Esophagus squamous epithelium (tissue), 5 donors: ENCODE measurements around the gene ZNF620. TPM values are rescaled to one million over a fixed set of nuclear protein-coding genes. Genes with fewer than 3 reads are reported as not detected.
"Not testable (repeated sequence)": the region's sequence is repeated elsewhere in the genome, so short reads cannot be mapped to it uniquely, and the experiment has no call there.

Experiments used
- DNase-seq: peaks from one replicate; lab custom pipeline; 2025; lab: John Stamatoyannopoulos, UW
- H3K27ac ChIP-seq, 4 donors: fragments of 200-600 bp; sonication (generic); one replicate each; pipeline ENCODE4 v1.5.1; 2016 to 2019; ENCODE audit warnings: mild to moderate bottlenecking in 1 of 4
- H3K27me3 ChIP-seq, 4 donors: fragments of 200-600 bp; sonication (generic); 1 replicate in 3 of 4; 2 replicates in 1 of 4; pipeline versions ENCODE4 v1.5.1 to v1.6.0; 2017 to 2021; ENCODE audit warnings: antibody characterized with exemption in 1 of 4
- H3K36me3 ChIP-seq, 3 donors: fragments of 200-600 bp; sonication (generic); one replicate each; pipeline ENCODE4 v1.5.1; 2016 to 2019
- H3K4me1 ChIP-seq, 3 donors: fragments of 200-600 bp; sonication (generic); one replicate each; pipeline ENCODE4 v1.5.1; 2017 to 2019
- H3K4me3 ChIP-seq, 4 donors: fragments of 200-600 bp; sonication (generic); 1 replicate in 3 of 4; 2 replicates in 1 of 4; pipeline ENCODE4 v1.5.1; 2016 to 2019; ENCODE audit warnings: mild to moderate bottlenecking in 2 of 4, moderate library complexity in 1 of 4
- H3K9me3 ChIP-seq, 3 donors: fragments of 200-600 bp; sonication (generic); one replicate each; pipeline ENCODE4 v1.5.1; 2016 to 2019
- CTCF ChIP-seq, 6 experiments: fragments of 450-650 bp in 4 of 6; fragments of 200-600 bp in 2 of 6; sonication (generic) in 2 of 6; IDR thresholded peaks; one replicate each; pipeline ENCODE4 v1.5.1; 2016 to 2019; ENCODE audit warnings: antibody characterized with exemption in 6 of 6, mild to moderate bottlenecking in 4 of 6, moderate library complexity in 4 of 6
- POLR2A ChIP-seq, 4 donors: fragments of 450-650 bp; IDR thresholded peaks; one replicate each; pipeline ENCODE4 v1.6.1; 2017; ENCODE audit warnings: antibody characterized with exemption in 4 of 4, mild to moderate bottlenecking in 4 of 4, moderate library complexity in 3 of 4
- WGBS, 2 donors: methylation state at CpG; one replicate each; pipeline ENCODE4 v1.1.5; 2018; 5-methylcytosine and 5-hydroxymethylcytosine counted together
- intact Hi-C: fragments of 100-400 bp; cut with DNase I; formaldehyde crosslinking; loops from one replicate; pipeline ENCODE4 v1.15.0; 2022
- total RNA-seq, 4 donors: library from RNA; depleted of rRNA; stranded (reverse); fragments of >200 nt; gene quantifications; one replicate each; pipeline ENCODE4 v1.1.0, GENCODE V29; 2016
- donor health status: DM: yes; HTN: yes; CAD: no.

Gene ZNF620
- total RNA-seq, 4 donors from 2014 or later = 0.26 to 1.3 (median 0.56) TPM; not detected in 1

GRCh38 chr3:40532252-40532651 is 26.4 kb downstream of the ZNF620 start:
- Histone ChIP-seq H3K36me3 (peaks cover 20 to 99% (median 29%) of the 10 kb centered on the region in 3 donors), H3K27ac (no peak overlapping the region), H3K27me3 (no peaks in the 10 kb centered on the region), H3K4me1 (no peaks in the 10 kb centered on the region), H3K9me3 (peaks cover 0 to 26% (median 13%) of the 10 kb centered on the region in 3 donors), H3K4me3 (no peak overlapping the region)
- TF ChIP-seq POLR2A (IDR thresholded peaks at IDR 0.05) = no peak
- TF ChIP-seq CTCF (IDR thresholded peaks at IDR 0.05) = no peak
- no peak for DNase-seq
- 92 to 95% methylated on average over 5 of the region's 5 CpGs for WGBS, 2 donors
- intact Hi-C loops = no loop called here

- Histone ChIP-seq H3K27ac (no peak overlapping the region), H3K27me3 (no peaks in the 10 kb centered on the region), H3K36me3 (peaks cover 20 to 97% (median 29%) of the 10 kb centered on the region in 3 donors), H3K9me3 (peaks cover 0 to 35% (median 21%) of the 10 kb centered on the region in 3 donors), H3K4me3 (no peak overlapping the region), H3K4me1 (no peaks in the 10 kb centered on the region)
- DNase-seq = no peak
- intact Hi-C loops = no loop called here
- TF ChIP-seq CTCF (IDR thresholded peaks at IDR 0.05) (no peak), POLR2A (IDR thresholded peaks at IDR 0.05) (no peak)
Measured at GRCh38 chr3:40534283-40534682, 28.4 kb downstream of the ZNF620 start.

- no peaks in the 10 kb centered on the region for H3K36me3 ChIP-seq
- no peak for DNase-seq
- no peak overlapping the region for H3K27ac ChIP-seq
- H3K27me3 ChIP-seq = no peaks in the 10 kb centered on the region
- H3K4me1 ChIP-seq = no peaks in the 10 kb centered on the region
- WGBS, 2 donors = 0 to 33% methylated on average over 1 of the region's 1 CpG
- intact Hi-C loops = no loop called here
- no peaks in the 10 kb centered on the region for H3K9me3 ChIP-seq
- H3K4me3 ChIP-seq = no peak overlapping the region
- TF ChIP-seq POLR2A (IDR thresholded peaks at IDR 0.05) = no peak
Measured at GRCh38 chr3:40546816-40547215, 41.0 kb downstream of the ZNF620 start.

GRCh38 chr3:40550167-40550566 is 44.3 kb downstream of the ZNF620 start:
- intact Hi-C loops = no loop called here
- no peak for DNase-seq
- Histone ChIP-seq H3K4me3 (no peak overlapping the region), H3K27me3 (no peaks in the 10 kb centered on the region), H3K27ac (no peak overlapping the region), H3K4me1 (no peaks in the 10 kb centered on the region), H3K9me3 (no peaks in the 10 kb centered on the region), H3K36me3 (no peaks in the 10 kb centered on the region)
- 94 to 100% methylated on average over 1 of the region's 1 CpG for WGBS, 2 donors
- TF ChIP-seq CTCF (IDR thresholded peaks at IDR 0.05) = no peak
- no peak for TF ChIP-seq POLR2A (IDR thresholded peaks at IDR 0.05)

- WGBS, 2 donors = 70 to 72% methylated on average over 7 of the region's 7 CpGs
- intact Hi-C loops = no loop called here
- no peaks in the 10 kb centered on the region for H3K4me1 ChIP-seq
- H3K27ac ChIP-seq = no peak overlapping the region
- H3K4me3 ChIP-seq = no peak overlapping the region
- H3K27me3 ChIP-seq = no peaks in the 10 kb centered on the region
- no peaks in the 10 kb centered on the region for H3K36me3 ChIP-seq
- TF ChIP-seq POLR2A (IDR thresholded peaks at IDR 0.05) (no peak), CTCF (IDR thresholded peaks at IDR 0.05) (no peak)
- H3K9me3 ChIP-seq = no peaks in the 10 kb centered on the region
- DNase-seq = no peak
Measured at GRCh38 chr3:40557575-40558161, 51.8 kb downstream of the ZNF620 start.

- intact Hi-C loops, H3K36me3 ChIP-seq, H3K9me3 ChIP-seq, H3K27me3 ChIP-seq, H3K27ac ChIP-seq, H3K4me3 ChIP-seq, DNase-seq, H3K4me1 ChIP-seq: not testable (repeated sequence)
- 84 to 92% methylated on average over 9 of the region's 9 CpGs for WGBS, 2 donors
Measured at GRCh38 chr3:40562482-40562881, 56.6 kb downstream of the ZNF620 start.

- H3K9me3 ChIP-seq, H3K4me1 ChIP-seq, intact Hi-C loops, DNase-seq, H3K27ac ChIP-seq, H3K27me3 ChIP-seq, H3K36me3 ChIP-seq, H3K4me3 ChIP-seq: not testable (repeated sequence)
- 81 to 82% methylated on average over 5 of the region's 5 CpGs for WGBS, 2 donors
Measured at GRCh38 chr3:40565629-40566028, 59.8 kb downstream of the ZNF620 start.
